Measurements from ENCODE around the gene MDH1B.
A peak's percentile ranks its signal among the peaks of the same experiment; 100 is the strongest.
"Not testable (repeated sequence)": the region's sequence is repeated elsewhere in the genome, so short reads cannot be mapped to it uniquely, and the experiment has no call there.

The MDH1B gene

DNA sequence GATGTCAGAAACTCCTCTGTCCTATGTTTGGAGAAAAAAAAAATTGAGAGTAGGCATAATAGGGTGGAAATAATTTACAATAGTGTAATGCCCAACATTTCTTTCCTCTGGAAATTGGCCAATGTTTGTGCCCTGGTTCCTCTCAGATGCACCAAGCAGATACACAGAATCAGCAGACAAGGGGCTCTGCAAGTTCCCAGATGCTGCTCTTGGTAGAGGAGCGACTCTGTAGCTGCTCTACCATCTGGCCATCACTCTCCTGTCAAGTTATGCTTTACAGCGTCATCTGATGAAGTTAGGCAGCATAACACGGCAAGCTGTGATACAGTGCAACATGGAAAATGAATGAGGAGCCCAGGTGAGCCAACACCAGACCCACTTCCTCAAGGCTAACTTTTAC is 48.5 kb downstream of the MDH1B start:
- no peak overlapping the region for H3K4me3 ChIP-seq (ENCODE audit: control insufficient read depth, low read depth, low read length)
- no peak for TF ChIP-seq CTCF (conservative IDR thresholded peaks at IDR 0.05; ENCODE audit: control insufficient read depth, insufficient read depth, low read depth, low read length)
- no peak for DNase-seq (ENCODE audit: low read depth)

DNA sequence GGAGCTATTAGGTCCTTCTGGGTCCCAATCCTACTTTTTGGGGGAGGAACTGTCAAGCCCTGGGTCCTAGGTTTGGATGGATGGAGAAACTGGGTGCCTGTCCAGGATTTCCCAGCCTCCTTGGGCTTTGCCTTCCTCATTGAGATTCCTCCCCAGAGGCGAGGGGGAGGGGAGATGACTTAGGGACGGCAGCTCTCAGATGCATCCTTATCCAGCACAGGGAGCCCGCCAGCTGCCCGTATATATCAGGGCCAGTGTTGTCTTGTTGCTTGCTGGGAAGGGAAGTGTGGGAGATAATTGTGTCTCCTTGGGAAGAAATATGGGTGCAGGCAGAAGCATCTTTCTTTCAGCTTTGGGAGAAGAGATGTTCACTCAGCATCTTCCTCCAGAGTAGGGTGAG is 49.9 kb downstream of the MDH1B start:
- not testable (repeated sequence) for DNase-seq (ENCODE audit: low read depth); H3K4me3 ChIP-seq (ENCODE audit: control insufficient read depth, low read depth, low read length)

DNA sequence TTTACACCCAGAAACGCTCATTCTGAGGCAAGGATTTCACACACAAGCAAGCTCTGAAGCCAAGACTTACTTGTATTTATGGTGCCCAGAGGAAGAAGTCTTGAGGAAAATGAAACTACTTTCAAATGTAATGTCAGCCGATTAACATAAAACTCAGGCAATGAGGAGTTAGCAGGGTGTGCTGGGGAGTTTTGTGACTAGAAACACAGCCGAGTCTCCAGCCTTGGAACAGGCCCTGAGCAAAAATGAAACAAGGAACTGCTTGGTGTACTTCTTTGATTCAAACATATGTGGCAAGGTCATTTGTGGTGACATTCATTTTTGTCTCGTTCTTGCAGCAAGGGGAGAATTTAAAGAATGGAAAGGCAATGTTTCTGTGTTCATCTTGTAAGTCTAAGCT is 51.4 kb downstream of the MDH1B start:
- TF ChIP-seq CTCF (conservative IDR thresholded peaks at IDR 0.05; ENCODE audit: control insufficient read depth, insufficient read depth, low read depth, low read length): no peak
- DNase-seq (ENCODE audit: low read depth): no peak
- no peak overlapping the region for H3K4me3 ChIP-seq (ENCODE audit: control insufficient read depth, low read depth, low read length)

DNA sequence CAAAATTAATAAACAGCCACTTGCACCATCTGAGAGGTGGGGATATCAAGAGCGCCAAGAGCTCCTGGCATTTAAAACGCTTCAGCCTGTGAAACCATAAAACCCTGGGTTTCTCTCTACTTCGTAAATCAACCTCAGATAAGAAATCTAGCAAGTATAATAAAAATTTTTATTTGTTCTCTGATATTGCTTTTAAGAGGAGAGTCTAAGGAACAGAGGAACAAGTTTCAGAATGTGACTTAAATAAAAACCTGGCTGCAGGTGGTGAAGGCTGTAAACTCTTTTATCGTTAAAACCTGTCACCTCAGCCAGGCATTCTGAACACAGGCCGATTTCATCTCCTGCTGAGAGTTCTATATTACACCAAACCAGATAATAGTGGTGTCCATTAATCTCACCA is 56.8 kb downstream of the MDH1B start:
- no peak for TF ChIP-seq CTCF (conservative IDR thresholded peaks at IDR 0.05; ENCODE audit: control insufficient read depth, insufficient read depth, low read depth, low read length)
- DNase-seq (ENCODE audit: low read depth): no peak
- H3K4me3 ChIP-seq (ENCODE audit: control insufficient read depth, low read depth, low read length): no peak overlapping the region

GRCh38 chr2:206707164-206707701 is 57.9 kb downstream of the MDH1B start:
- no peak for DNase-seq (ENCODE audit: low read depth)
- H3K4me3 ChIP-seq (ENCODE audit: control insufficient read depth, low read depth, low read length): no peak overlapping the region
- no peak for TF ChIP-seq CTCF (conservative IDR thresholded peaks at IDR 0.05; ENCODE audit: control insufficient read depth, insufficient read depth, low read depth, low read length)

DNA sequence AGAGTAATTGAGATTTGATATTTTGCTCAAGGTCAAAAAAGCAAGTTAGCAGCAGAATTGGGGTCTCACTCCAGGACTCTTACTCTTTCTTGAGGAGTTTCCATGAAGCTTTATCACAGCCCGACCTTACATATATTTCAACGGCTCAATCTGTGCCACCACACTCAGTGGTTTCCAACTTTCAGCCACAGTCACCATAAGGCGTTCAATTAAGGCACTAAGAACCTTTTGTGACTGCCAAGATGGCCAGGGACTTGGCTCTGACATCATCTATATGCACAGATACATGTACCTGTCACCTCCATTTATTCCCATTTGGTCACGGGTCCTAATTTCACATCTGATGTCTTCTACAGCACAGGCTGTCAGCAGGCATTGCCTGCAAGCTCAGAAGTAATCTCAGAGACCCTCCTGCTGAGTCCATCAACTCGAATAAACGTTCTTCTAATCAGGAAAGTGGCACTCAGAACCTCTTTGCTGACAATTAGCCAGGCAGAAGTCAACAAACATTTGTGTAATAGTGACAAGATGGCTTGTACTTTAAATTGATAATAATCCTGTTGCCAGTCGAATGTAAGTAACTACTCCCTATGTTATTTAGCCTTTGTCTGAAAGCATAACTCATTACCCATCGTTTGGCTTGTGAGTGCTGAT is 63.0 kb downstream of the MDH1B start:
- no peak for TF ChIP-seq CTCF (conservative IDR thresholded peaks at IDR 0.05; ENCODE audit: control insufficient read depth, insufficient read depth, low read depth, low read length)
- no peak for DNase-seq (ENCODE audit: low read depth)
- no peak overlapping the region for H3K4me3 ChIP-seq (ENCODE audit: control insufficient read depth, low read depth, low read length)

DNA sequence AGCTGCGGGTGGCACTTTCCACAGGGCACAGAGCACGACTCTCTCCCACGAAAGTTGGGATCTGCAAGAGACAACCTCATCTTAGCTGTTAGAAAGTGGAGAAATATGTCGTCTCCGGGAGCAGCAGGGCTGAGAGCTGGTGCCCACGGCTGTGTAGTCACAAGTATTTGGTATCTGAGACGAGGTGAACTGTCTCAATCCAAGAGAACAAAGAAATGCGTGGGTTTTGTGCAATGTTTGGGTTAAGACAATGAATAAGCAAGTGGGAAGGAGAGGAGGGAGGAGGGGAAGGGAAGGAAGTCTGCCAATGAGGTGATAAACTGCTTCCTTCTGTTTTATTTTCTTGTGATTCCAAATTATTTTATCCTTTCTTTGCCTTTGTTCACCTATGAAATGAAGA is 65.0 kb downstream of the MDH1B start:
- peak; percentile 23 for DNase-seq (ENCODE audit: low read depth)
- TF ChIP-seq CTCF (conservative IDR thresholded peaks at IDR 0.05; ENCODE audit: control insufficient read depth, insufficient read depth, low read depth, low read length): no peak
- H3K4me3 ChIP-seq (ENCODE audit: control insufficient read depth, low read depth, low read length): no peak overlapping the region
